Testis (tissue), 2 donors: ENCODE measurements around the gene PEPD.

ENCODE experiments used
- CTCF ChIP-seq, 3 experiments: fragments of 450-650 bp in 2 of 3; fragments of 200-600 bp in 1 of 3; sonication (generic) in 1 of 3; IDR thresholded peaks; one replicate each; pipeline ENCODE4 v1.5.1; 2016 to 2019; ENCODE audit warnings: antibody characterized with exemption in 3 of 3, mild to moderate bottlenecking in 2 of 3, moderate library complexity in 1 of 3
- POLR2A ChIP-seq: fragments of 450-650 bp; IDR thresholded peaks from one replicate; pipeline ENCODE4 v1.6.1; 2017; ENCODE audit warnings: antibody characterized with exemption, mild to moderate bottlenecking, moderate library complexity

GRCh38 chr19:33450689-33451088 lies 70.9 kb downstream of the PEPD start:
- TF ChIP-seq CTCF (IDR thresholded peaks at IDR 0.05) (no peak), POLR2A (no peak)
